Measurements from ENCODE around the gene HEATR5B. TPM values are rescaled to one million over a fixed set of nuclear protein-coding genes. Genes with fewer than 3 reads are reported as not detected.
"Not testable (repeated sequence)": the region's sequence is repeated elsewhere in the genome, so short reads cannot be mapped to it uniquely, and the experiment has no call there.

HEATR5B gene
- total and polyA plus RNA-seq, 7 donors = 3.0 to 6.9 (median 5.4) TPM

DNA sequence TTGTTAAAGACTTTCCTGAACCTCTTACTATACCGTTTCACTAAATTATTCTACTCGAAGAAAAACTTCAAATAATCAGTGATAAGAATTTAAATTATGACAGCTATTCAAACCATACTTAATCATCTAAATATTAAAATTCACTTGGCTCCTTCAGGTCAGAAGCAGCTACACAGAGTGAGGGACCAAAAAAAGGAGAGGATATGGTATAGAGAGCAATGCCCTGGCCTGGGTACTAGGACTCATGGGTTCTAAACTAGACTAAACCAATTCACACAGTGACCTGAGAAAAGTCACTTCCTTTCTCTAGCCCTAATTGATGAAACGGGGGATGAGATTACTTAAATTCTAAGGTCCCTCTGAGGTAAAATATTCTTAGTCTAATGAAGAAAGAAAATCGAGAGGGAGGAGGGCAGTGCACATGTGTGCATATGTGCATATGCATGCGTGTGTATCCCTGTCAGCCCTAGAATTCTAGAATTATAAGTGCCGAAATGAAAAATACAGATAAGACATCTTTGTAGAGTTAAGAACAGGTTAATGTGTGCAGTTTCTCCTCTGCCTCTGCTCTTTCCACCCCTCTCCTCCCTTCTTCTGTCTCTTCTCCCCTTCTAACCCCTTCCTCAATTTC is 129.1 kb downstream of the HEATR5B start:
- Histone ChIP-seq H3K36me3 (ENCODE audit: insufficient read depth in 1 of 2, low read depth in 1 of 2) (peaks cover 0 to 6% of the 10 kb centered on the region in 2 donors), H3K27me3 (ENCODE audit: insufficient read depth in 3 of 3, low read length in 2 of 3) (no peaks in the 10 kb centered on the region), H3K9me3 (no peaks in the 10 kb centered on the region), H3K27ac (no peak overlapping the region), H3K4me3 (no peak overlapping the region), H3K4me1 (peaks cover 29% of the 10 kb centered on the region)
- DNase-seq (no peak), ATAC-seq (no peak)
- intact Hi-C loops (cut with DNase I) = no loop called here
- TF ChIP-seq CTCF (IDR thresholded peaks at IDR 0.05) = no peak
- WGBS, 3 donors = 75 to 80% (median 76%) methylated on average over 6 of the region's 6 CpGs

DNA sequence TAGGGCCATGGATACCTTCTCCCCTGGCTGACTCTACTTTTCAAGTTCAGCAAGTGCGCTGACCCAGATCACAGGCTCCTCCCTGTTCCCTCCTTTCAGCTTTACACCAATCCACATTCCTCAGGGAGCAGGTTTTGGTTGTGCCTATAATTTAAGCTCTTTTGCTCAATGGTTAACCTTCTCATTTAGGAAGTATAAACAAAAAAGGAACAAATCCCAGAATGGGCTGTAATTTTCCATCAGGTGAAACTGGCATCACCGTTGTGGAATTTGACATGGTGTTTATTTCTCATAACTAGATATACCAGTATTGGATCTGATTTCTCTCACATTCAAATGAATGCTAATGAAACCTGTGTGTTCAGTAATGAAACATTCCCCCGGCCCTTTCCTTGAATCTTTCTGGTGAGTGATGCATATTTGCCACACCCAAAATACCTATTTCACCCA is 131.4 kb downstream of the HEATR5B start:
- ATAC-seq = peak in 3 of 4 donors; percentile 49 to 70 (median 68)
- DNase-seq = no peak
- 58 to 89% (median 73%) methylated on average over 3 of the region's 3 CpGs for WGBS, 3 donors
- Histone ChIP-seq H3K4me3 (no peak overlapping the region), H3K27ac (peak overlapping the region; percentile 81), H3K36me3 (ENCODE audit: insufficient read depth in 1 of 2, low read depth in 1 of 2) (no peaks in the 10 kb centered on the region), H3K27me3 (ENCODE audit: insufficient read depth in 3 of 3, low read length in 2 of 3) (no peaks in the 10 kb centered on the region), H3K4me1 (peaks cover 31% of the 10 kb centered on the region), H3K9me3 (no peaks in the 10 kb centered on the region)
- intact Hi-C loops (cut with DNase I) = no loop called here
- no peak for TF ChIP-seq CTCF (IDR thresholded peaks at IDR 0.05)

DNA sequence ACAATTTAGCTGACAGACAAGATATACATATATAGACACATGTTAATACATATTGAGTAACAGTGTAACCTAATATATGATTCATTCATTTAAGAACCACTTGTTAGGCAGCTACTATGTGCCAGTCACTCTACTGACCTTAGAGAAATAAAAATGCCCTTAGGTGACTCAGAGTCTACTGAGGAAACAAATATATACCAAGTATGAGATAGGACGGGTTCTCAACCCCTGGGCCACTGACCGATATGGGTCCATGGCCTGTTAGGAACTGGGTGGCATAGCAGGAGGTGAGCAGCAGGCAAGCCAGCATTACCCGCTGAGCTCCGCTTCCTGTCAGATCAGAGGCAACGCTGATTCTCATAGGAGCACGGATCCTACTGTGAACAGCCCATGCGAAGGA is 132.6 kb downstream of the HEATR5B start:
- WGBS, 3 donors = 76 to 87% (median 78%) methylated on average over 7 of the region's 7 CpGs
- Histone ChIP-seq H3K4me3 (no peak overlapping the region), H3K27ac (peak overlapping the region; percentile 81), H3K27me3 (ENCODE audit: insufficient read depth in 3 of 3, low read length in 2 of 3) (no peaks in the 10 kb centered on the region), H3K4me1 (peaks cover 31% of the 10 kb centered on the region), H3K36me3 (ENCODE audit: insufficient read depth in 1 of 2, low read depth in 1 of 2) (no peaks in the 10 kb centered on the region), H3K9me3 (no peaks in the 10 kb centered on the region)
- no peak for TF ChIP-seq CTCF (IDR thresholded peaks at IDR 0.05)
- ATAC-seq (peak; percentile 96 to 98 (median 96)), DNase-seq (no peak)
- intact Hi-C loops (cut with DNase I) = no loop called here

GRCh38 chr2:36951027-36951518 is 133.1 kb downstream of the HEATR5B start:
- H3K4me3 ChIP-seq = no peak overlapping the region
- 72 to 91% (median 87%) methylated on average over 2 of the region's 2 CpGs for WGBS, 3 donors
- no peaks in the 10 kb centered on the region for H3K36me3 ChIP-seq (ENCODE audit: insufficient read depth in 1 of 2, low read depth in 1 of 2)
- intact Hi-C loops (cut with DNase I) = no loop called here
- peak overlapping the region; percentile 81 for H3K27ac ChIP-seq
- ATAC-seq (peak in 3 of 4 donors; percentile 25 to 39 (median 27)), DNase-seq (no peak)
- H3K9me3 ChIP-seq = no peaks in the 10 kb centered on the region
- no peaks in the 10 kb centered on the region for H3K27me3 ChIP-seq (ENCODE audit: insufficient read depth in 3 of 3, low read length in 2 of 3)
- TF ChIP-seq CTCF (IDR thresholded peaks at IDR 0.05) = no peak
- peaks cover 31% of the 10 kb centered on the region for H3K4me1 ChIP-seq

DNA sequence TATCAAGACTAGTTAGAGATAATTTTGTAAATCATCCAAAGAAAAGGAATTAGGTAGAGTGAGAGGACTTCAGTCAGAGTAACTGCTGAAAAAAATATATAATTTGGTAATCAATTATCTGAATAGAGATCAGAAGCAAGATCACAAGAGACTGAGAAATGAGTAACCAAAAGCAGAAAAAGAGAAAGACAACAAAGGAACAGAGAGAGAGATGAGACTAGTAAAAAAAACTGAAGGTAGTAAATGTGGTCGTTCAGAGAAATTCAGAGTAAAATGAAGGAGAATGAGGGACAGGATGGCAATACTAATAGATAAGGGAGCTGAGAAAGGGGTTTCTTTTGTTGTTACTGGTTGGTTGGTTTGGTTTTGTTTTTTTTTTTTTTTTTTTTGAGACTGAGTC is 134.3 kb downstream of the HEATR5B start:
- H3K36me3 ChIP-seq (ENCODE audit: insufficient read depth in 1 of 2, low read depth in 1 of 2) = no peaks in the 10 kb centered on the region
- no peak overlapping the region for H3K27ac ChIP-seq
- intact Hi-C loops (cut with DNase I) = no loop called here

GRCh38 chr2:36945240-36945639 is 138.9 kb downstream of the HEATR5B start:
- H3K36me3 ChIP-seq (ENCODE audit: insufficient read depth in 1 of 2, low read depth in 1 of 2); H3K4me1 ChIP-seq; DNase-seq; H3K27ac ChIP-seq; H3K9me3 ChIP-seq; intact Hi-C loops (cut with DNase I); ATAC-seq; H3K27me3 ChIP-seq (ENCODE audit: insufficient read depth in 3 of 3, low read length in 2 of 3); H3K4me3 ChIP-seq: not testable (repeated sequence)
- WGBS, 3 donors = 94 to 99% (median 95%) methylated on average over 10 of the region's 10 CpGs

More for the DNA sequence above, 134.3 kb downstream of the HEATR5B start:
- ATAC-seq (no peak), DNase-seq (no peak)
- Histone ChIP-seq H3K4me3 (no peak overlapping the region), H3K4me1 (peaks cover 31% of the 10 kb centered on the region), H3K27me3 (ENCODE audit: insufficient read depth in 3 of 3, low read length in 2 of 3) (no peaks in the 10 kb centered on the region), H3K9me3 (no peaks in the 10 kb centered on the region)
- WGBS, 3 donors = 66 to 89% (median 78%) methylated on average over 1 of the region's 1 CpG
- no peak for TF ChIP-seq CTCF (IDR thresholded peaks at IDR 0.05)

Measured in psoas muscle (tissue), 8 donors.